ENCODE measurements around the gene BMS1. TPM values are rescaled to one million over a fixed set of nuclear protein-coding genes. Genes with fewer than 3 reads are reported as not detected.
A peak's percentile ranks its signal among the peaks of the same experiment; 100 is the strongest.

Gene BMS1
- total and polyA plus RNA-seq, 2 of the 4 experiments (the other 2 are of a cell fraction) = 7.5 to 22.9 TPM

- H4K5ac ChIP-seq (ENCODE audit: low read depth, low read length) = no peak overlapping the region
- in situ Hi-C loops (cut with MboI; ENCODE audit: low sequenced_read_pairs) (no loop called here), dilution Hi-C loops (cut with HindIII; ENCODE audit: low sequenced_read_pairs, unreplicated experiment) (no loop called here), intact Hi-C loops (cut with micrococcal nuclease) (loop anchor here (1.0 kb wide), 1 partner anchor 352 kb away; no protein-coding TSS in a partner anchor)
- H3K79me1 ChIP-seq (ENCODE audit: low read depth in 1 of 2, low read length in 2 of 2) = no peaks in the 10 kb centered on the region
- no peak overlapping the region for H3K14ac ChIP-seq (replicated peaks; ENCODE audit: low read depth, low read length)
- no peaks in the 10 kb centered on the region; the same call in 1 of the 2 replicates for H3K9me1 ChIP-seq (ENCODE audit: insufficient read depth, low read length)
- CTCF ChIA-PET = interaction anchor here (1.0 to 2.0 kb wide), 6 partner anchors 9 to 211 kb away, joined by 3 to 8 read pairs (median 4); no protein-coding TSS in a partner anchor
- no peak overlapping the region for H3K4ac ChIP-seq (ENCODE audit: low read depth, low read length)
- H3K9me3 ChIP-seq (ENCODE audit: control insufficient read depth, insufficient read depth, low read length) = no peaks in the 10 kb centered on the region
- H4K8ac ChIP-seq (ENCODE audit: low read depth in 2 of 2, low read length in 2 of 2) = no peak overlapping the region
- 9% methylated on average over 9 of the region's 51 CpGs; no CpG with 5 or more reads in 1 of the 2 experiments for WGBS, 2 experiments (ENCODE audit: extremely low coverage in 2 of 2, insufficient read length in 1 of 2)
- no peak overlapping the region for H2BK20ac ChIP-seq (ENCODE audit: low read depth, low read length)
- no peak overlapping the region for H4K91ac ChIP-seq (ENCODE audit: insufficient read depth, low read depth, low read length)
- H2AFZ ChIP-seq (replicated peaks; ENCODE audit: low read length, poor library complexity) = peak overlapping the region; percentile 88
- POLR2A ChIA-PET (ENCODE audit: unreplicated experiment) = no interaction called here
- no peak overlapping the region for H3K9ac ChIP-seq (ENCODE audit: low read depth, low read length)
- TF ChIP-seq POLR2A (IDR thresholded peaks at IDR 0.05; ENCODE audit: low read depth, low read length) = no peak
- no peak for TF ChIP-seq FOS (IDR thresholded peaks at IDR 0.05; ENCODE audit: low read depth, low read length)
- TF ChIP-seq RCOR1 (IDR thresholded peaks at IDR 0.05; ENCODE audit: insufficient replicate concordance, low read length) = no peak
- TF ChIP-seq CEBPB (IDR thresholded peaks at IDR 0.05; ENCODE audit: low read depth, low read length) = no peak
- peak; percentile 36; the same call in 1 of the 2 replicates for TF ChIP-seq BHLHE40 (IDR thresholded peaks at IDR 0.05; ENCODE audit: low read depth, low read length)
- TF ChIP-seq CTCF (conservative IDR thresholded peaks at IDR 0.05; ENCODE audit: low read depth, low read length) = no peak
- no peak for TF ChIP-seq MAFK (IDR thresholded peaks at IDR 0.05; ENCODE audit: low read depth, low read length)
- no peak for TF ChIP-seq MAZ (IDR thresholded peaks at IDR 0.05; ENCODE audit: borderline replicate concordance, low read depth, low read length)
- no peak for TF ChIP-seq MXI1 (IDR thresholded peaks at IDR 0.05; ENCODE audit: borderline replicate concordance, low read depth, low read length)
- DNase-seq (no peak), ATAC-seq (ENCODE audit: low read depth) (peak; percentile 15)
- no peak overlapping the region for H2AK5ac ChIP-seq (ENCODE audit: low read depth, low read length)
- no peak overlapping the region for H2BK120ac ChIP-seq (ENCODE audit: low read depth, low read length)
- H4K20me1 ChIP-seq (ENCODE audit: insufficient read depth, low read length) = no peaks in the 10 kb centered on the region
- H3K23ac ChIP-seq (ENCODE audit: low read depth, low read length) = no peak overlapping the region
- H3K56ac ChIP-seq (ENCODE audit: extremely low read depth, insufficient read depth, low read length) = no peak overlapping the region
- no peak overlapping the region for H3K27ac ChIP-seq (ENCODE audit: insufficient read depth, low read length)
- H3K4me2 ChIP-seq (ENCODE audit: low read depth, low read length) = peak overlapping the region; percentile 47
- no TSS peak for BruUV-seq (replicated peaks)
- no peak overlapping the region for H2BK5ac ChIP-seq (ENCODE audit: low read depth, low read length, poor library complexity, severe bottlenecking)
- H2AK9ac ChIP-seq (replicated peaks; ENCODE audit: low read depth, low read length, poor library complexity) = peak overlapping the region; percentile 72
- no peak overlapping the region for H3K18ac ChIP-seq (ENCODE audit: low read depth, low read length)
- peaks cover 34% of the 10 kb centered on the region for H3K27me3 ChIP-seq (ENCODE audit: control insufficient read depth, insufficient read depth, low read length)
- no peaks in the 10 kb centered on the region for H3K4me1 ChIP-seq (ENCODE audit: control insufficient read depth, insufficient read depth, low read length)
- H3K36me3 ChIP-seq (ENCODE audit: control insufficient read depth, insufficient read depth, low read length) = no peaks in the 10 kb centered on the region
- peak overlapping the region; percentile 38 for H3K4me3 ChIP-seq (ENCODE audit: insufficient read depth, low read depth, low read length)
- H2BK15ac ChIP-seq (ENCODE audit: low read depth, low read length) = no peak overlapping the region
Observed at GRCh38 chr10:42753507-42754154, 29.0 kb upstream of the BMS1 start.

Data from IMR-90 (cell line).